Measurements from ENCODE around the gene CLEC3B.
"Not testable (repeated sequence)": the region's sequence is repeated elsewhere in the genome, so short reads cannot be mapped to it uniquely, and the experiment has no call there.

The CLEC3B gene

DNA sequence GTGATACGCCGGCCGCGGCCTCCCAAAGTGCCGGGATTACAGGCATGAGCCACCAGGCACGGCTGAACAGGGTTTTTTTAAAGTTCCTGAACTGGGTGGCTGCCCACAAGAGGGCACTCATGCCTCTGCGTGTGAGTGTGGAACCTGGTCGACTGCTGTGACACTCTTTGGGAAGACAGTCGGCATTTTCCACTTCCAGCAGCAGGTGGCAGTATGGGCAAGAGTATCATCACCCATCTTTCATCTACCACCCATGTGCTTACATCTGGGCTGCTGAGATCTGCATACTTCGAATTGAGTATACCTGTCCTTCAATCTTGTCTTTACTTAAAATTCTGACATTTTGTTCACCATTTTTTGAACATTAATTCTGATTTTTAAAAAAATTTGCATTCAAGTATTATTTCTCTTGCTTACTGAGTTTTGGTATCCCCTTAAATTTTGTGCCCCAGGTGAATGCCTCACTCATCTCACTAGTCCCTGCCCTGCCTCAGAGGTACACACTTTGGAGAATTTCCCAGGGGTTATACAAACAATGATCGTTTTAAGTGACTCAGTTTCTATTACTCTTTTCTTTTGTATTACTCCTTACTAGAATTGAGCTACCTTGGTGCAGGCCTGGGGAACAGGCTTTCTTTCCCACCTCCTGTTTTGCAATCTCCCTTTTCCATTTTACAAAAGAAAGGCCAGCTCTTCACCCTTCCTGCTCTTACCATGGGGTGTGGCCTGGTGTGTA lies 11.8 kb downstream of the CLEC3B start:
- TF ChIP-seq, protein P1, sequence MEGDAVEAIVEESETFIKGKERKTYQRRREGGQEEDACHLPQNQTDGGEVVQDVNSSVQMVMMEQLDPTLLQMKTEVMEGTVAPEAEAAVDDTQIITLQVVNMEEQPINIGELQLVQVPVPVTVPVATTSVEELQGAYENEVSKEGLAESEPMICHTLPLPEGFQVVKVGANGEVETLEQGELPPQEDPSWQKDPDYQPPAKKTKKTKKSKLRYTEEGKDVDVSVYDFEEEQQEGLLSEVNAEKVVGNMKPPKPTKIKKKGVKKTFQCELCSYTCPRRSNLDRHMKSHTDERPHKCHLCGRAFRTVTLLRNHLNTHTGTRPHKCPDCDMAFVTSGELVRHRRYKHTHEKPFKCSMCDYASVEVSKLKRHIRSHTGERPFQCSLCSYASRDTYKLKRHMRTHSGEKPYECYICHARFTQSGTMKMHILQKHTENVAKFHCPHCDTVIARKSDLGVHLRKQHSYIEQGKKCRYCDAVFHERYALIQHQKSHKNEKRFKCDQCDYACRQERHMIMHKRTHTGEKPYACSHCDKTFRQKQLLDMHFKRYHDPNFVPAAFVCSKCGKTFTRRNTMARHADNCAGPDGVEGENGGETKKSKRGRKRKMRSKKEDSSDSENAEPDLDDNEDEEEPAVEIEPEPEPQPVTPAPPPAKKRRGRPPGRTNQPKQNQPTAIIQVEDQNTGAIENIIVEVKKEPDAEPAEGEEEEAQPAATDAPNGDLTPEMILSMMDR (IDR thresholded peaks at IDR 0.05; ENCODE audit: low read depth, low read length, missing control alignments): peak; percentile 95
- no peak overlapping the region for H3K4me3 ChIP-seq (ENCODE audit: low read depth, low read length)
- peak; percentile 80 for DNase-seq (ENCODE audit: low read depth)

DNA sequence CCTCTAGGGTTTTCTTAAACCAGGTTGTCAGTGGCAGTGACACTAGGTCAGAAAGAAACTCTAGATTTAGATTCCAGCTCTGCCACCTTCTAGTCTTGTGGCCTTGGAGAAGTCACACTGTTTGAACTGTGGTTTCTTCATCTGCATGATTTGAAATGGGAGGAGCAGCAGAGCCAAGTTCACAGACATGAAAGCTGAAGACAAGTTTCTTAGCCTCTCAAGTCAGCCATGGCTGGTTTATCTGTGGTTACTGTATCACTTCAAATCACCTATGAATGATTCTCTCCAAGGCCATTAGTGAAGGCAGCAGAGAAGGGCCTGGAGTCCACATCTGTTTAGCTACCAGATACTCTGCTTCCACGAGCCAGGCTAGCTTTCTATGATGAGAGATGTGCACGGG lies 15.6 kb downstream of the CLEC3B start:
- H3K4me3 ChIP-seq (ENCODE audit: low read depth, low read length): no peak overlapping the region
- TF ChIP-seq, protein P1 (IDR thresholded peaks at IDR 0.05; ENCODE audit: low read depth, low read length, missing control alignments): no peak
- no peak for DNase-seq (ENCODE audit: low read depth)

DNA sequence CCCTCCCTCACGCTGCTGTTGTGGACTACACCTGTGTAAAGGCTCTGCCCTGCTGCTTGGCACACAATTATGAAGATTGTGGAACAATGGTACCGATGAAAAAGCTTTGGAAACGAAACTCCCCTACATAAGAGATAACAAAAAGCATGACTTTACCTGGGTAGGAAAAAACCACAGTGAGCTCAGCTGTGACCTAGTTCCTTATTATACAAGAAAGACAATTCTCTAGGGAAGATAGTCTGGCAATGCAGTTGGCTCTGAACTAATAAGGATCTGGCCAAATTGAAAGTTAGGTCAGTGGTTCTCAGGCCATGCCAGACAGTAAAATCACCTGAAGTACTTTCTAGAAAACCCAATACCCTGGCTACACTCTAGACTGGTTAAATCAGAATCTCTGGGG lies 16.1 kb downstream of the CLEC3B start:
- H3K4me3 ChIP-seq (ENCODE audit: low read depth, low read length): no peak overlapping the region
- DNase-seq (ENCODE audit: low read depth): no peak
- TF ChIP-seq, protein P1 (IDR thresholded peaks at IDR 0.05; ENCODE audit: low read depth, low read length, missing control alignments): no peak

DNA sequence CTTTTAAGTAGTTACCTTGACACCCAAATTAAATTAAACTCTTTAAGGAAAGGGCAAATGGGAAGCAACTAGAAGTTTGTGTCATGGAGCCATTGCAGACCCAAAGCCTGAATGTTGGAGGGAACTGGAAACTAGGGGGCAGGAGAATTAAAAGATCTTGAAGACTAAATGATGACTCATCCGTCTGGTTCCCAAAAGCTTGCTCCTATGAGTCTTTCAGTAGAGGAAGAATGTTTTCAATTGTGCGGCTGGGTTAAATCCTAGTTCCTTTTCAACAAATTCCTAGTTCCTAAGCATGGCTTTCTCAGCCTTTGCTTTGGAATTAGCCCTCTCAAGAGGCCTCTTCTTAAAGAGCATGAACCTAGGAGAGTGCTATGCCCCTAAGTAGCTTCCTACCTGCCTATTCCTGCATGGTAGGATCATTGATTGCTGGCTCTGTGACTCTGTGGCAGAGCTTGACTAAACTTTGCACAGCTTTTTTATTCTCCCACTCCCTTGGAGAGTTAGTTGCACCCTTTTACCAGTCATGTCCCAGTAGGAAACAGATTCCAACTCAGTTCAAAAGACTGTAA lies 17.7 kb downstream of the CLEC3B start:
- H3K4me3 ChIP-seq (ENCODE audit: low read depth, low read length): no peak overlapping the region
- no peak for DNase-seq (ENCODE audit: low read depth)
- TF ChIP-seq, protein P1 (IDR thresholded peaks at IDR 0.05; ENCODE audit: low read depth, low read length, missing control alignments): no peak

DNA sequence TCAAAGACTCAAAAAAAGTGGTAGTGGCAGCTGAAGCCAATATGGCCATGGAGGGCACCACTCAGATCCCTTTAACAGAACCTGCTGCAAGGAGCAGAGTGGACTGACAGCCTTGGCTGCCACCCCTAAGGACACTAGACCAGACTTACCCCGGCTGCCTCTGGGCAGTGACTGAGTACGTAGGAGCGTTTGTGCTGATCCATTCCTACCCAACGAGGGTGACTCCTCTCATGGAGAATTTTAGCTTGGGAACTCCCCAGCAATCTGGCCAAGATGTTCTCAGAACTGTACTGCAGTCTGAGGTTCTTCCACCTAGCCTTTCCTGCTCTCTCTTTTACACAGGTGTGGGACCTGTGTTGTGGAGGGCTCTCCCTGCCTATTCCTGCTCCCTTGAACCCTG lies 22.1 kb downstream of the CLEC3B start:
- TF ChIP-seq, protein P1 (IDR thresholded peaks at IDR 0.05; ENCODE audit: low read depth, low read length, missing control alignments): no peak
- no peak for DNase-seq (ENCODE audit: low read depth)
- no peak overlapping the region for H3K4me3 ChIP-seq (ENCODE audit: low read depth, low read length)

DNA sequence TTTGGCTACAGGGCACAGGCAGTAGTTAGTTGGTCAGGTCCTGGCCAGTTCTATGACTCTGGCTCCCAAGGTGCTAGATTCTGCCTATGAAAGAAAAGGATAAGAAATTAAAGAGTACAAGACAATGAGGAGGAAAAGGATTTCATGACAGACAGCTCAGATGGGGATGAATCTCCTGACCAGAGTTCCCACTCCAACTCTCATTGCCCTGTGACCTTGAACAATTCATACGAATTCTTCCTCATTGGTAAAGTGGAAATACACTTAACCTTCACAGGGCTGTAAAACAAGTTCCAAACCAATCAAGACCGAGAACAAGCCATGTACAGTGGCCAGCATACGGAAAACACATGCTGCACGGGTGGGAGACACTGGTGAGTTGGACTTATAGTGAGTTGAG lies 23.7 kb downstream of the CLEC3B start:
- TF ChIP-seq, protein P1 (IDR thresholded peaks at IDR 0.05; ENCODE audit: low read depth, low read length, missing control alignments): no peak

DNA sequence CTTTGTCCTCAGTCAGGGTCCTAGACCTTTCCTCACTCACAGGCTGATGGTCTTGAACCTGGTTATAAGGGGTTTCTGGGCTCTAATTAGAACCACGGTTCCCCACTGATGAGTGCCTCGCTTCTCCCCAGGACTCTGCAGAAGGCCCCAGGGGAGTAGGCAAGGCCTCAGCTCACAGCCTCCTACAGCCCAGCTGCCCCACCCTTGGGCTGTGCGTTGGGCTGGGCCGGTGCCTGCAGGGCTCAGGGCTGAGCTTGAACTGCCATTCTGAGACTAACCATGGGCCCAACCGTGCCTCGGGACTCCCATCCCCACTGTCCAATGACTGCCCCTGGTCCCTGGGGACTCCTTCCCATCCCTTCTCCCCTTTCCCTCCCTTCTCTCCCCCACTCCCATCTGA lies 25.6 kb downstream of the CLEC3B start:
- no peak overlapping the region for H3K4me3 ChIP-seq (ENCODE audit: low read depth, low read length)
- TF ChIP-seq, protein P1 (IDR thresholded peaks at IDR 0.05; ENCODE audit: low read depth, low read length, missing control alignments): no peak
- no peak for DNase-seq (ENCODE audit: low read depth)

More for the DNA sequence above, 23.7 kb downstream of the CLEC3B start:
- H3K4me3 ChIP-seq (ENCODE audit: low read depth, low read length): no peak overlapping the region
- DNase-seq (ENCODE audit: low read depth): no peak

DNA sequence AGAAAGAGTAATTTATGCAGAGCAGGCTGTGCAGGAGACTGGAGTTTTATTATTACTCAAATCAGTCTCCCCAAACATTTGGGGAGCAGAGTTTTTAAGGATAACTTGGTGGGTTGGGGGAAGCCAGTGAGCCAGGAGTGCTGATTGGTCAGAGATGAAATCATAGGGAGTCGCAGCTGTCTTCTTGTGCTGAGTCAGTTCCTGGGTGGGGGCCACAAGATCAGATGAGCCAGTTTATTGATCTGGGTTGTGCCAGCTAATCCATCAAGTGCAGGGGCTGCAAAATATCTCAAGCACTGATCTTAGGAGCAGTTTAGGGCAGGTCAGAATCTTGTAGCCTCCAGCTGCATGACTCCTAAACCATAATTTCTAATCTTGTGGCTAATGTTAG lies 27.7 kb downstream of the CLEC3B start:
- H3K4me3 ChIP-seq (ENCODE audit: low read depth, low read length); DNase-seq (ENCODE audit: low read depth): not testable (repeated sequence)
